HuH-7 (cell line): ENCODE data around the gene KLK14.
A peak's percentile ranks its signal among the peaks of the same experiment; 100 is the strongest.

Source experiments
- DNase-seq: peaks from one replicate; pipeline ENCODE4 v3.0.0; 2011; ENCODE audit warnings: low spot score

The KLK14 gene

GRCh38 chr19:51082611-51083010 is at the start of gene KLK14:
KLK14 (minus strand) TSS chr19:51082887; CDS start chr19:51082614, 273 bp downstream.
- no peak for DNase-seq

- no peak for DNase-seq
These were observed 49.3 kb upstream of the KLK14 start for GRCh38 chr19:51131780-51132680.

GRCh38 chr19:51129716-51130115 is 47.0 kb upstream of the KLK14 start:
- no peak for DNase-seq

GRCh38 chr19:51128227-51128626 is 45.5 kb upstream of the KLK14 start:
- DNase-seq = no peak

GRCh38 chr19:51127755-51128154 is 45.1 kb upstream of the KLK14 start:
- DNase-seq = no peak

- no peak for DNase-seq
These were observed 44.3 kb upstream of the KLK14 start for GRCh38 chr19:51127032-51127431.

GRCh38 chr19:51125421-51126075 is 42.9 kb upstream of the KLK14 start:
- DNase-seq = no peak

- no peak for DNase-seq
These were observed 42.0 kb upstream of the KLK14 start, which contains the start of gene SIGLEC9 for GRCh38 chr19:51124729-51125128. SIGLEC9 (plus strand) TSS chr19:51124906; CDS start chr19:51124975, 69 bp downstream.

- no peak for DNase-seq
These were observed 41.5 kb upstream of the KLK14 start for GRCh38 chr19:51124216-51124615.

- no peak for DNase-seq
These were observed 41.1 kb upstream of the KLK14 start for GRCh38 chr19:51123802-51124201.

GRCh38 chr19:51123381-51123800 is 40.7 kb upstream of the KLK14 start:
- DNase-seq = no peak

GRCh38 chr19:51122112-51122981 is 39.7 kb upstream of the KLK14 start:
- no peak for DNase-seq

GRCh38 chr19:51121257-51121656 is 38.6 kb upstream of the KLK14 start:
- DNase-seq = no peak

GRCh38 chr19:51120160-51120559 is 37.5 kb upstream of the KLK14 start:
- no peak for DNase-seq

GRCh38 chr19:51119611-51120010 is 36.9 kb upstream of the KLK14 start:
- no peak for DNase-seq

GRCh38 chr19:51119101-51119500 is 36.4 kb upstream of the KLK14 start:
- no peak for DNase-seq

GRCh38 chr19:51116736-51117286 is 34.1 kb upstream of the KLK14 start:
- no peak for DNase-seq

- no peak for DNase-seq
These were observed 31.5 kb upstream of the KLK14 start for GRCh38 chr19:51114087-51114729.

GRCh38 chr19:51111606-51112005 is 28.9 kb upstream of the KLK14 start:
- peak; percentile 42 for DNase-seq

GRCh38 chr19:51110666-51110971 is 27.9 kb upstream of the KLK14 start:
- no peak for DNase-seq

GRCh38 chr19:51108805-51109146 is 26.1 kb upstream of the KLK14 start:
- DNase-seq = no peak
